ENCODE data around the gene VIT. TPM values are rescaled to one million over a fixed set of nuclear protein-coding genes. Genes with fewer than 3 reads are reported as not detected.

VIT gene
- total and polyA plus RNA-seq, 7 experiments from 2014 or later: not detected

- Histone ChIP-seq H3K27ac (ENCODE audit: low read depth, low read length) (no peak overlapping the region), H3K4me3 (ENCODE audit: low read length) (no peak overlapping the region), H3K9me3 (ENCODE audit: control insufficient read depth in 2 of 3, low read length in 3 of 3) (no peaks in the 10 kb centered on the region), H3K36me3 (ENCODE audit: control insufficient read depth in 2 of 3, insufficient read depth in 3 of 3, low read length in 3 of 3) (no peaks in the 10 kb centered on the region), H3K4me1 (ENCODE audit: control insufficient read depth in 2 of 2, insufficient read depth in 2 of 2, low read length in 2 of 2) (no peaks in the 10 kb centered on the region), H3K27me3 (ENCODE audit: control insufficient read depth in 2 of 2, insufficient read depth in 2 of 2, low read length in 2 of 2) (no peaks in the 10 kb centered on the region)
- Mint-ChIP-seq H3K36me3 (no peaks in the 10 kb centered on the region), H3K4me3 (no peak overlapping the region), H3K27ac (no peak overlapping the region), H3K4me1 (peaks cover 0 to 7% (median 0%) of the 10 kb centered on the region in 7 donors), H3K9me3 (no peaks in the 10 kb centered on the region), H3K27me3 (peaks cover 0 to 11% (median 0%) of the 10 kb centered on the region in 5 donors)
- ChIA-PET CTCF (no interaction called here), POLR2A (no interaction called here)
- intact Hi-C loops (cut with micrococcal nuclease): no loop called here
- ATAC-seq (peak; percentile 59), DNase-seq (peak in 4 of 9 donors; percentile 1 to 42 (median 6))
Measured at GRCh38 chr2:36770542-36771287, 74.2 kb downstream of the VIT start.

GRCh38 chr2:36771671-36772070 lies 75.2 kb downstream of the VIT start:
- intact Hi-C loops (cut with micrococcal nuclease): no loop called here
- ChIA-PET CTCF (no interaction called here), POLR2A (no interaction called here)

GRCh38 chr2:36773947-36774346 lies 77.4 kb downstream of the VIT start:
- no peaks in the 10 kb centered on the region for H3K9me3 ChIP-seq (ENCODE audit: control insufficient read depth in 2 of 3, low read length in 3 of 3)
- H3K4me1 ChIP-seq (ENCODE audit: control insufficient read depth in 2 of 2, insufficient read depth in 2 of 2, low read length in 2 of 2): no peaks in the 10 kb centered on the region
- no peaks in the 10 kb centered on the region for H3K36me3 ChIP-seq (ENCODE audit: control insufficient read depth in 2 of 3, insufficient read depth in 3 of 3, low read length in 3 of 3)
- Mint-ChIP-seq H3K9me3 (no peaks in the 10 kb centered on the region), H3K4me3 (no peak overlapping the region), H3K4me1 (peaks cover 0 to 7% (median 0%) of the 10 kb centered on the region in 7 donors), H3K27me3 (peaks cover 0 to 8% (median 0%) of the 10 kb centered on the region in 5 donors), H3K27ac (no peak overlapping the region), H3K36me3 (no peaks in the 10 kb centered on the region)
- CTCF ChIA-PET: interaction anchor here (0.7 kb wide), 1 partner anchor 81 kb away, joined by 3 read pairs; no protein-coding TSS in a partner anchor
- H3K4me3 ChIP-seq (ENCODE audit: low read length): no peak overlapping the region
- POLR2A ChIA-PET: no interaction called here
- intact Hi-C loops (cut with micrococcal nuclease): no loop called here
- ATAC-seq: no peak
- no peak overlapping the region for H3K27ac ChIP-seq (ENCODE audit: low read depth, low read length)
- H3K27me3 ChIP-seq (ENCODE audit: control insufficient read depth in 2 of 2, insufficient read depth in 2 of 2, low read length in 2 of 2): no peaks in the 10 kb centered on the region
- no peak for DNase-seq

More at GRCh38 chr2:36771671-36772070, 75.2 kb downstream of the VIT start:
- Histone ChIP-seq H3K9me3 (ENCODE audit: control insufficient read depth in 2 of 3, low read length in 3 of 3) (no peaks in the 10 kb centered on the region), H3K27ac (ENCODE audit: low read depth, low read length) (no peak overlapping the region), H3K4me1 (ENCODE audit: control insufficient read depth in 2 of 2, insufficient read depth in 2 of 2, low read length in 2 of 2) (no peaks in the 10 kb centered on the region), H3K36me3 (ENCODE audit: control insufficient read depth in 2 of 3, insufficient read depth in 3 of 3, low read length in 3 of 3) (no peaks in the 10 kb centered on the region), H3K4me3 (ENCODE audit: low read length) (no peak overlapping the region), H3K27me3 (ENCODE audit: control insufficient read depth in 2 of 2, insufficient read depth in 2 of 2, low read length in 2 of 2) (no peaks in the 10 kb centered on the region)
- DNase-seq (no peak), ATAC-seq (no peak)
- peaks cover 0 to 8% (median 0%) of the 10 kb centered on the region in 5 donors for H3K27me3 Mint-ChIP-seq
- no peak overlapping the region for H3K27ac Mint-ChIP-seq
- no peaks in the 10 kb centered on the region for H3K36me3 Mint-ChIP-seq
- H3K9me3 Mint-ChIP-seq: no peaks in the 10 kb centered on the region
- peaks cover 0 to 7% (median 0%) of the 10 kb centered on the region in 7 donors for H3K4me1 Mint-ChIP-seq
- no peak overlapping the region for H3K4me3 Mint-ChIP-seq

GRCh38 chr2:36775261-36775660 lies 78.8 kb downstream of the VIT start:
- Histone ChIP-seq H3K4me1 (ENCODE audit: control insufficient read depth in 2 of 2, insufficient read depth in 2 of 2, low read length in 2 of 2) (no peaks in the 10 kb centered on the region), H3K27ac (ENCODE audit: low read depth, low read length) (no peak overlapping the region), H3K9me3 (ENCODE audit: control insufficient read depth in 2 of 3, low read length in 3 of 3) (no peaks in the 10 kb centered on the region), H3K4me3 (ENCODE audit: low read length) (no peak overlapping the region), H3K27me3 (ENCODE audit: control insufficient read depth in 2 of 2, insufficient read depth in 2 of 2, low read length in 2 of 2) (no peaks in the 10 kb centered on the region), H3K36me3 (ENCODE audit: control insufficient read depth in 2 of 3, insufficient read depth in 3 of 3, low read length in 3 of 3) (no peaks in the 10 kb centered on the region)
- Mint-ChIP-seq H3K4me1 (peaks cover 0 to 9% (median 0%) of the 10 kb centered on the region in 7 donors), H3K36me3 (no peaks in the 10 kb centered on the region), H3K4me3 (no peak overlapping the region), H3K27me3 (peaks cover 0 to 5% (median 0%) of the 10 kb centered on the region in 5 donors), H3K9me3 (no peaks in the 10 kb centered on the region), H3K27ac (no peak overlapping the region)
- DNase-seq (no peak), ATAC-seq (no peak)
- CTCF ChIA-PET: interaction anchor here (0.7 to 2.4 kb wide), 2 partner anchors 10 to 381 kb away, joined by 3 to 9 read pairs; partner anchors contain the start of gene EIF2AK2
- POLR2A ChIA-PET: no interaction called here
- intact Hi-C loops (cut with micrococcal nuclease): no loop called here

GRCh38 chr2:36775806-36776205 lies 79.3 kb downstream of the VIT start:
- H3K27ac Mint-ChIP-seq: no peak overlapping the region
- Histone ChIP-seq H3K4me1 (ENCODE audit: control insufficient read depth in 2 of 2, insufficient read depth in 2 of 2, low read length in 2 of 2) (no peaks in the 10 kb centered on the region), H3K36me3 (ENCODE audit: control insufficient read depth in 2 of 3, insufficient read depth in 3 of 3, low read length in 3 of 3) (no peaks in the 10 kb centered on the region), H3K27ac (ENCODE audit: low read depth, low read length) (no peak overlapping the region), H3K27me3 (ENCODE audit: control insufficient read depth in 2 of 2, insufficient read depth in 2 of 2, low read length in 2 of 2) (no peaks in the 10 kb centered on the region), H3K9me3 (ENCODE audit: control insufficient read depth in 2 of 3, low read length in 3 of 3) (no peaks in the 10 kb centered on the region), H3K4me3 (ENCODE audit: low read length) (no peak overlapping the region)
- POLR2A ChIA-PET: no interaction called here
- ATAC-seq (no peak), DNase-seq (no peak)
- no peaks in the 10 kb centered on the region for H3K36me3 Mint-ChIP-seq
- H3K4me1 Mint-ChIP-seq: peaks cover 0 to 4% (median 0%) of the 10 kb centered on the region in 7 donors
- H3K4me3 Mint-ChIP-seq: no peak overlapping the region
- CTCF ChIA-PET: interaction anchor here (2.4 kb wide), 1 partner anchor 10 kb away, joined by 9 read pairs; no protein-coding TSS in a partner anchor
- H3K27me3 Mint-ChIP-seq: peaks cover 0 to under 1% (median 0%) of the 10 kb centered on the region in 5 donors
- intact Hi-C loops (cut with micrococcal nuclease): no loop called here
- H3K9me3 Mint-ChIP-seq: no peaks in the 10 kb centered on the region

- ATAC-seq: no peak
- peaks cover 0 to 3% (median 0%) of the 10 kb centered on the region in 7 donors for H3K4me1 Mint-ChIP-seq
- H3K27me3 Mint-ChIP-seq: peaks cover 0 to 11% (median 0%) of the 10 kb centered on the region in 5 donors
- ChIA-PET CTCF (interaction anchor here (2.4 kb wide), 1 partner anchor 8 kb away, joined by 9 read pairs; no protein-coding TSS in a partner anchor), POLR2A (no interaction called here)
- no peak for DNase-seq
- no peak overlapping the region for H3K27ac Mint-ChIP-seq
- H3K36me3 ChIP-seq (ENCODE audit: control insufficient read depth in 2 of 3, insufficient read depth in 3 of 3, low read length in 3 of 3): no peaks in the 10 kb centered on the region
- no peaks in the 10 kb centered on the region for H3K9me3 ChIP-seq (ENCODE audit: control insufficient read depth in 2 of 3, low read length in 3 of 3)
- H3K36me3 Mint-ChIP-seq: no peaks in the 10 kb centered on the region
- H3K4me1 ChIP-seq (ENCODE audit: control insufficient read depth in 2 of 2, insufficient read depth in 2 of 2, low read length in 2 of 2): no peaks in the 10 kb centered on the region
- H3K27me3 ChIP-seq (ENCODE audit: control insufficient read depth in 2 of 2, insufficient read depth in 2 of 2, low read length in 2 of 2): no peaks in the 10 kb centered on the region
- H3K4me3 Mint-ChIP-seq: no peak overlapping the region
- intact Hi-C loops (cut with micrococcal nuclease): no loop called here
- no peaks in the 10 kb centered on the region for H3K9me3 Mint-ChIP-seq
- no peak overlapping the region for H3K27ac ChIP-seq (ENCODE audit: low read depth, low read length)
- H3K4me3 ChIP-seq (ENCODE audit: low read length): no peak overlapping the region
Measured at GRCh38 chr2:36777272-36777671, 80.8 kb downstream of the VIT start.

GRCh38 chr2:36777788-36778187 lies 81.3 kb downstream of the VIT start:
- Histone ChIP-seq H3K4me3 (ENCODE audit: low read length) (no peak overlapping the region), H3K4me1 (ENCODE audit: control insufficient read depth in 2 of 2, insufficient read depth in 2 of 2, low read length in 2 of 2) (no peaks in the 10 kb centered on the region), H3K9me3 (ENCODE audit: control insufficient read depth in 2 of 3, low read length in 3 of 3) (no peaks in the 10 kb centered on the region), H3K27ac (ENCODE audit: low read depth, low read length) (no peak overlapping the region), H3K36me3 (ENCODE audit: control insufficient read depth in 2 of 3, insufficient read depth in 3 of 3, low read length in 3 of 3) (no peaks in the 10 kb centered on the region), H3K27me3 (ENCODE audit: control insufficient read depth in 2 of 2, insufficient read depth in 2 of 2, low read length in 2 of 2) (no peaks in the 10 kb centered on the region)
- no peaks in the 10 kb centered on the region for H3K9me3 Mint-ChIP-seq
- H3K27ac Mint-ChIP-seq: no peak overlapping the region
- no peak for DNase-seq
- ChIA-PET POLR2A (no interaction called here), CTCF (interaction anchor here (0.6 kb wide), 1 partner anchor 11 kb away, joined by 3 read pairs; no protein-coding TSS in a partner anchor)
- H3K4me3 Mint-ChIP-seq: no peak overlapping the region
- H3K36me3 Mint-ChIP-seq: no peaks in the 10 kb centered on the region
- H3K27me3 Mint-ChIP-seq: peaks cover 0 to 16% (median 0%) of the 10 kb centered on the region in 5 donors
- ATAC-seq: no peak
- intact Hi-C loops (cut with micrococcal nuclease): no loop called here
- H3K4me1 Mint-ChIP-seq: peaks cover 0 to 3% (median 0%) of the 10 kb centered on the region in 7 donors
